H1 (cell line): ENCODE measurements around the gene ENPP1. TPM values are rescaled to one million over a fixed set of nuclear protein-coding genes. Genes with fewer than 3 reads are reported as not detected.

ENCODE experiments used
- CTCF ChIA-PET: fragments of 300-600 bp; sonication (Branson Sonifier 250); formaldehyde crosslinking; loops from one replicate; lab custom pipeline; 2021; ENCODE audit not compliant: partially characterized antibody; lab: Charles Lee
- POLR2A ChIA-PET: fragments of 300-600 bp; sonication (Branson Sonifier 250); formaldehyde crosslinking; loops from one replicate; lab custom pipeline; 2021; ENCODE audit warnings: inconsistent platforms; ENCODE audit not compliant: partially characterized antibody; lab: Charles Lee
- DNase-seq, 2 experiments: peaks; one replicate each; pipeline versions ENCODE4 v3.0.0 to v3.0.0-alpha.2; 2010 to 2022; ENCODE audit warnings: low spot score in 2 of 2, low read depth in 1 of 2, mixed read lengths in 1 of 2
- FAIRE-seq: peaks from 2 replicates; lab custom pipeline; 2011; peaks lifted over from hg19 to GRCh38; lab: Jason Lieb, UNC
- H2AFZ ChIP-seq: 2 replicates; pipeline ENCODE4 v1.8.1; 2012; ENCODE audit warnings: low read length, inconsistent platforms
- H2AK5ac ChIP-seq: 2 replicates; pipeline ENCODE4 v1.6.1; 2013; ENCODE audit warnings: low read depth, low read length
- H2BK120ac ChIP-seq: replicated peaks from 2 replicates; pipeline ENCODE3; 2013; ENCODE audit warnings: low read depth, low read length, inconsistent platforms
- H2BK12ac ChIP-seq: 2 replicates; pipeline ENCODE4 v1.6.1; 2013; ENCODE audit warnings: low read depth, low read length
- H2BK15ac ChIP-seq: 2 replicates; pipeline ENCODE4 v1.6.1; 2013; ENCODE audit warnings: low read length
- H2BK20ac ChIP-seq: 2 replicates; pipeline ENCODE4 v1.6.1; 2013; ENCODE audit warnings: low read length
- H2BK5ac ChIP-seq: 2 replicates; pipeline ENCODE4 v1.6.1; 2013; ENCODE audit warnings: low read depth, low read length
- H3K14ac ChIP-seq: 2 replicates; pipeline ENCODE4 v1.6.1; 2013; ENCODE audit warnings: inconsistent platforms; ENCODE audit not compliant: insufficient read length
- H3K18ac ChIP-seq: 2 replicates; pipeline ENCODE4 v1.6.1; 2013; ENCODE audit warnings: low read length; ENCODE audit errors: extremely low read depth
- H3K23ac ChIP-seq: 2 replicates; pipeline ENCODE4 v1.6.1; 2013; ENCODE audit warnings: inconsistent platforms; ENCODE audit not compliant: insufficient read length
- H3K23me2 ChIP-seq: 2 replicates; pipeline ENCODE4 v1.6.1; 2013; ENCODE audit warnings: low read depth, low read length
- H3K27ac ChIP-seq: 2 replicates; pipeline ENCODE4 v1.6.1; 2011; ENCODE audit warnings: low read depth, low read length, inconsistent platforms
- H3K27me3 ChIP-seq, 4 experiments: replicated peaks in 1 of 4; 1 replicate in 1 of 4; 2 replicates in 3 of 4; pipeline versions ENCODE4 v1.6.1 to v1.8.1; 2011 to 2013; ENCODE audit warnings: low read length in 3 of 4, mild to moderate bottlenecking in 3 of 4, inconsistent platforms in 2 of 4, mixed read lengths in 2 of 4, moderate library complexity in 1 of 4; ENCODE audit not compliant: control insufficient read depth in 3 of 4, insufficient read depth in 3 of 4; ENCODE audit errors: extremely low read depth in 1 of 4
- H3K36me3 ChIP-seq, 4 experiments: 2 replicates each; pipeline versions ENCODE4 v1.6.1 to v1.8.1; 2011 to 2013; ENCODE audit warnings: mild to moderate bottlenecking in 4 of 4, low read length in 3 of 4, moderate library complexity in 2 of 4, control low read depth in 1 of 4, inconsistent platforms in 1 of 4; ENCODE audit not compliant: insufficient read depth in 4 of 4, control insufficient read depth in 2 of 4
- H3K4ac ChIP-seq: replicated peaks from 2 replicates; pipeline ENCODE3; 2013; ENCODE audit warnings: low read length, low read depth, mixed read lengths, inconsistent platforms; ENCODE audit not compliant: insufficient read length
- H3K4me1 ChIP-seq, 4 experiments: replicated peaks in 1 of 4; 1 replicate in 1 of 4; 2 replicates in 3 of 4; pipeline versions ENCODE4 v1.6.1 to v1.8.1; 2011 to 2013; ENCODE audit warnings: low read length in 3 of 4, inconsistent platforms in 2 of 4, mixed read lengths in 1 of 4; ENCODE audit not compliant: insufficient read depth in 4 of 4, control insufficient read depth in 3 of 4
- H3K4me2 ChIP-seq, 2 experiments: 2 replicates each; pipeline versions ENCODE4 v1.6.1 to v1.8.1; 2011 to 2013; ENCODE audit warnings: low read depth in 2 of 2, low read length in 2 of 2, control low read depth in 1 of 2, inconsistent platforms in 1 of 2, mild to moderate bottlenecking in 1 of 2; ENCODE audit not compliant: insufficient read depth in 1 of 2
- H3K4me3 ChIP-seq, 4 experiments: fragments of 200-600, 300-600 bp in 1 of 4; sonication (generic), shearing (Covaris generic), sonication (Bioruptor Twin) in 1 of 4; 2 replicates each; pipeline versions ENCODE4 v1.5.1 to v1.8.1; 2011 to 2016; ENCODE audit warnings: low read length in 4 of 4, low read depth in 3 of 4, control low read depth in 2 of 4, inconsistent platforms in 2 of 4, mild to moderate bottlenecking in 2 of 4, mixed read lengths in 1 of 4, moderate library complexity in 1 of 4; ENCODE audit not compliant: insufficient read depth in 2 of 4; ENCODE audit errors: extremely low read depth in 1 of 4
- H3K56ac ChIP-seq: replicated peaks from 2 replicates; pipeline ENCODE3; 2013; ENCODE audit warnings: low read depth, mild to moderate bottlenecking, mixed read lengths, low read length, inconsistent platforms; ENCODE audit not compliant: insufficient read length
- H3K79me1 ChIP-seq: 2 replicates; pipeline ENCODE4 v1.6.1; 2013; ENCODE audit warnings: low read depth, low read length, control low read depth
- H3K79me2 ChIP-seq, 2 experiments: 2 replicates each; pipeline versions ENCODE4 v1.6.1 to v1.8.1; 2012 to 2013; ENCODE audit warnings: low read length in 2 of 2, mild to moderate bottlenecking in 2 of 2, inconsistent platforms in 1 of 2; ENCODE audit not compliant: insufficient read depth in 2 of 2, control insufficient read depth in 1 of 2
- H3K9ac ChIP-seq, 4 experiments: replicated peaks in 1 of 4; 1 replicate in 1 of 4; 2 replicates in 3 of 4; pipeline versions ENCODE4 v1.6.1 to v1.8.1; 2011 to 2013; ENCODE audit warnings: low read depth in 3 of 4, low read length in 3 of 4, control low read depth in 2 of 4, mild to moderate bottlenecking in 2 of 4, moderate library complexity in 2 of 4, inconsistent platforms in 1 of 4; ENCODE audit errors: extremely low read depth in 1 of 4
- H3K9me3 ChIP-seq, 2 experiments: 2 replicates each; pipeline versions ENCODE4 v1.6.1 to v1.8.1; 2012 to 2013; ENCODE audit warnings: mild to moderate bottlenecking in 2 of 2, moderate library complexity in 2 of 2, control low read depth in 1 of 2, inconsistent platforms in 1 of 2, low read depth in 1 of 2, low read length in 1 of 2, mixed read lengths in 1 of 2; ENCODE audit not compliant: insufficient read depth in 2 of 2
- H4K20me1 ChIP-seq, 2 experiments: replicated peaks in 1 of 2; 2 replicates each; pipeline versions ENCODE3 to v1.8.1; 2011 to 2013; ENCODE audit warnings: inconsistent platforms in 2 of 2, low read length in 2 of 2, mild to moderate bottlenecking in 1 of 2; ENCODE audit not compliant: insufficient read depth in 2 of 2, control insufficient read depth in 1 of 2
- H4K5ac ChIP-seq: 2 replicates; pipeline ENCODE4 v1.6.1; 2013; ENCODE audit warnings: low read length, low read depth, mixed read lengths, inconsistent platforms; ENCODE audit not compliant: insufficient read length
- H4K8ac ChIP-seq: 2 replicates; pipeline ENCODE4 v1.8.0; 2013; ENCODE audit warnings: mild to moderate bottlenecking, moderate library complexity, low read length, inconsistent platforms; ENCODE audit not compliant: insufficient read depth; ENCODE audit errors: extremely low read depth
- H4K91ac ChIP-seq: replicated peaks from 2 replicates; pipeline ENCODE3; 2013; ENCODE audit warnings: low read length, mixed read lengths, inconsistent platforms; ENCODE audit not compliant: insufficient read length
- ATF2 ChIP-seq: IDR thresholded peaks from 2 replicates; pipeline ENCODE4 v1.6.1; 2012; ENCODE audit warnings: low read length, inconsistent platforms
- TCF12 ChIP-seq: IDR thresholded peaks from 2 replicates; pipeline ENCODE4 v1.6.1; 2011; ENCODE audit warnings: low read depth, mild to moderate bottlenecking, low read length
- WGBS, 2 experiments: shearing (Covaris generic) in 1 of 2; methylation state at CpG; one replicate each; pipeline versions ENCODE4 v1.1.6 to v1.1.7; 2013 to 2015; ENCODE audit warnings: low lambda C conversion rate in 2 of 2, mixed read lengths in 2 of 2, inconsistent platforms in 1 of 2, low coverage in 1 of 2, missing lambda C conversion rate in 1 of 2; ENCODE audit not compliant: insufficient replicate concordance in 2 of 2, insufficient coverage in 1 of 2, insufficient read length in 1 of 2; ENCODE audit errors: extremely low coverage in 1 of 2, missing lambda C conversion rate in 1 of 2; 5-methylcytosine and 5-hydroxymethylcytosine counted together
- polyA plus RNA-seq, 7 experiments: library from polyadenylated mRNA; depleted of rRNA in 3 of 7; stranded (reverse) in 5 of 7; unstranded in 2 of 7; fragments of >200 nt in 5 of 7; fragments of 200-250 nt in 2 of 7; gene quantifications; 1 replicate in 5 of 7; 2 replicates in 1 of 7; 4 replicates in 1 of 7; pipeline versions ENCODE4 v1.2.1 to v1.2.3, GENCODE V29; 2011 to 2013; ENCODE audit warnings: missing spikeins in 2 of 7, mixed read lengths in 2 of 7
- total RNA-seq: library from RNA; stranded (reverse); fragmentation: NEBNext Ultra II Directional; extraction: Animal tissue kit (Norgen Biotek cat#: 25700); gene quantifications from 2 replicates; pipeline ENCODE4 v1.2.1, GENCODE V29; 2021

Gene ENPP1
- total and polyA plus RNA-seq, 2 of the 8 experiments (the other 6 are each of a cell fraction or from before 2014, with no cell fraction given), result 10.1 to 39.1 TPM

GRCh38 chr6:131861381-131861780 is 53.6 kb downstream of the ENPP1 start:
- ChIA-PET CTCF (interaction anchor here (0.6 to 1.6 kb wide), 4 partner anchors 44 to 760 kb away, joined by 3 to 5 read pairs (median 4); no protein-coding TSS in a partner anchor), POLR2A (no interaction called here)
- peaks cover 0 to 4% (median 2%) of the 10 kb centered on the region in 4 experiments; a peak in 2 of 7 replicates for H3K4me1 ChIP-seq
- H2BK20ac ChIP-seq, result no peak overlapping the region
- H4K5ac ChIP-seq, result no peak overlapping the region
- H2BK120ac ChIP-seq, result no peak overlapping the region
- no peak for FAIRE-seq
- no peak overlapping the region for H3K56ac ChIP-seq
- H3K27ac ChIP-seq, result no peak overlapping the region
- no peak overlapping the region for H4K8ac ChIP-seq
- H3K4ac ChIP-seq, result no peak overlapping the region
- H3K9ac ChIP-seq, result no peak overlapping the region
- H2AK5ac ChIP-seq, result no peak overlapping the region
- H4K20me1 ChIP-seq, result no peaks in the 10 kb centered on the region
- DNase-seq, result no peak
- 71% methylated on average over 1 of the region's 1 CpG; no CpG with 5 or more reads in 1 of the 2 experiments for WGBS, 2 experiments
- H3K27me3 ChIP-seq, result no peaks in the 10 kb centered on the region
- H3K4me3 ChIP-seq, result no peak overlapping the region
- no peak overlapping the region for H3K23ac ChIP-seq
- no peak overlapping the region for H2BK5ac ChIP-seq
- no peaks in the 10 kb centered on the region for H3K79me1 ChIP-seq
- no peaks in the 10 kb centered on the region for H3K9me3 ChIP-seq
- no peak overlapping the region for H2BK12ac ChIP-seq
- H3K23me2 ChIP-seq, result no peaks in the 10 kb centered on the region
- H3K18ac ChIP-seq, result no peak overlapping the region
- H4K91ac ChIP-seq, result no peak overlapping the region
- no peak overlapping the region for H2BK15ac ChIP-seq
- H3K14ac ChIP-seq, result no peak overlapping the region
- H3K36me3 ChIP-seq, result peaks cover 0 to 5% (median 0%) of the 10 kb centered on the region in 4 experiments; a peak in 2 of 8 replicates
- no peak overlapping the region for H3K4me2 ChIP-seq
- no peak overlapping the region for H2AFZ ChIP-seq
- H3K79me2 ChIP-seq, result no peaks in the 10 kb centered on the region
- TF ChIP-seq ATF2 (no peak), TCF12 (no peak)
